C4-2B (cell line): ENCODE measurements around the gene RPAP3.

Experiments used
- CTCF ChIP-seq: fragments of 450-650 bp; conservative IDR thresholded peaks from 2 replicates; pipeline ENCODE4 v1.5.1; 2017; ENCODE audit warnings: mild to moderate bottlenecking
- ZFX ChIP-seq: fragments of 450-650 bp; IDR thresholded peaks from 2 replicates; pipeline ENCODE4 v1.6.1; 2017

GRCh38 chr12:47748899-47749298, 43.1 kb upstream of the RPAP3 start:
- TF ChIP-seq CTCF = no peak
- TF ChIP-seq ZFX = no peak
